Germinal center (tissue), 1 donor: ENCODE data around the gene SCN4B.

Experiments used
- DNase-seq: peaks from one replicate; pipeline ENCODE4 v3.0.0; 2012; ENCODE audit warnings: mixed read lengths, low spot score

Gene SCN4B

GRCh38 chr11:118099838-118100556 is 52.6 kb downstream of the SCN4B start:
- DNase-seq: no peak

- no peak for DNase-seq
These were observed 53.4 kb downstream of the SCN4B start for GRCh38 chr11:118098996-118099837.

GRCh38 chr11:118095967-118096367 is 56.7 kb downstream of the SCN4B start:
- no peak for DNase-seq

- DNase-seq: no peak
These were observed 57.1 kb downstream of the SCN4B start for GRCh38 chr11:118095493-118095892.

DNA sequence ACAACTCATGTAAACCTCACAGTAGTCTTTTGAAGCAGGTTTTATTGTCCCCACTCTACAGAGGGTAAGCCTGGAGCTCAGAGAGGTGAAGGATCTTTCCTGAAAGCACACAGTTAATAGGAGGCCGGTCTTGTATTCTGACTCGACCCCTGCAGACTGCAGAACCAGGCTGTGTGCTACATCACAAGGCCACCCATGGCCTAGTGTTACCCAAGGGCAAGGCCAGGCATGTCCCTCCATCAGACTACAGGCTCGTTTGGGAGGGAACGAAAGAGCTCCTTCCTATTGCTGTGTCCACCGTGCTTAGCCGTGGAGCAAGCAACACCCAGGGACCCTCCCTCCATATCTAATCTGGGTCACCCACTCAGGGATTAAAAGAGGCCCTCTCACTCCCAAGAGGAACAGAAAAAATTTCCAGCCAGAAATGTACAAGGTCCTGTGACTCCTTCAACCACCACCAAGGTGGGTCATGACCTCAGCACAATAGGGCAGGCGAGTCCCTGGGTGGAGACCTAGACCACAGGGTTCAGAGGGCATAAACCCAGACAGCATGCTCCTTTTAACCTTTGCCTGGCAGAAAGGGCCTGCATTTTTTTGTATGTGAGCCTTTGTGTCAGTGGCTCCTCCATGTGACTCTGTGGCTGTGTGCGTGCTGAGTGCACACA is 59.6 kb downstream of the SCN4B start:
- no peak for DNase-seq

DNA sequence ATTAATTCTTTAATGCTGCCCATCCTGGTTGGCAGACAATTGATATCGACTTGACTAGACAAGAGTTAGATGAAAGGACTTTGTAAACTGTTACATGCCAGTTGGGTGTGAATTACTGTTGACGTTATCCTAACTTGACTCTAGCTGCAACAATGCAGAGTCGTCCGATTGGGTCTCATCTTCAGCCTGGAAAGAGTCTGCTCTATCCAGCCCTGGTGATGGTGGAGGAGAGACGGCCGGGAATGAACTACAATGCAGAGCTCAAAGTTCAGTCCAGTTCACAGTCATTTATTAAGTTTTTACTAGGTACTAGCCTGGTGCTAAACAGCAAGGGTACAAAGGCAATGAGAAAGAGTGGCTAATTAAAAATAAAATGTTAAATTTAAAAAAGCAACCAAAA is 60.9 kb downstream of the SCN4B start:
- DNase-seq: no peak

GRCh38 chr11:118090545-118091162 is 62.0 kb downstream of the SCN4B start:
- no peak for DNase-seq

GRCh38 chr11:118088531-118088930 is 64.1 kb downstream of the SCN4B start:
- no peak for DNase-seq

GRCh38 chr11:118087931-118088330 is 64.7 kb downstream of the SCN4B start:
- DNase-seq: no peak

- DNase-seq: no peak
These were observed 65.5 kb downstream of the SCN4B start, which contains the start of gene SMIM35 for GRCh38 chr11:118086913-118087768. TSS of gene SMIM35 (minus strand) at chr11:118086963. CDS start at chr11:118086757, 206 bp downstream.

GRCh38 chr11:118084656-118085055 is 68.0 kb downstream of the SCN4B start:
- DNase-seq: no peak

- DNase-seq: no peak
These were observed 68.4 kb downstream of the SCN4B start for GRCh38 chr11:118084247-118084646.
